ENCODE results near the gene NKX6-2.
"Not testable (repeated sequence)": the region's sequence is repeated elsewhere in the genome, so short reads cannot be mapped to it uniquely, and the experiment has no call there.

Gene NKX6-2

GRCh38 chr10:132785723-132786475 is at the start of gene NKX6-2:
TSS of gene NKX6-2 (minus strand) at chr10:132786147. CDS start at chr10:132785948, 199 bp downstream.
- DNase-seq: no peak

- DNase-seq: no peak
Observed at GRCh38 chr10:132834891-132835847, 49.2 kb upstream of the NKX6-2 start.

GRCh38 chr10:132834311-132834761 is 48.4 kb upstream of the NKX6-2 start:
- no peak for DNase-seq

GRCh38 chr10:132833421-132834111 is 47.6 kb upstream of the NKX6-2 start:
- no peak for DNase-seq

GRCh38 chr10:132832186-132832969 is 46.4 kb upstream of the NKX6-2 start:
- DNase-seq: no peak

DNA sequence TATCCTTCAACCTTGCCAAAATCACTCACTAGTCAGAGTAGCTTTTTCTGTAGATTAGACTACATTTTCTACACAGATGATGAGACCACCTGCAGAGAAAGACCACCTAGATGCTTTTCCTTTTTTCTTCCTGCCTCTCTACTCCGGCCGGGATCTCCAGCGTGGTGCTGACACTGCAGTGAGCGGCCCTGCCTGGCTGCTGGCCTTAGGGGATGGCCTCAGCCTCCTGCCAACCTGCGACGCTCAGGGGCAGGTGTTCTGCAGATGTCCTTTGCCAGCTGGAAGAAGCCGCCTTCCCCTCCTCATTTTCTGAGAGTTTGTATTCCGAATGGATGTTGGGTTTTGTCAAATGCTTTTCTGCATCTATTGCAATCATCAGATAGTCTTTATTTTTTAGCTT is 43.5 kb upstream of the NKX6-2 start:
- DNase-seq: no peak

- DNase-seq: no peak
Observed at GRCh38 chr10:132828681-132829080, 42.7 kb upstream of the NKX6-2 start.

GRCh38 chr10:132827861-132828539 is 42.1 kb upstream of the NKX6-2 start:
- no peak for DNase-seq

- no peak for DNase-seq
Observed at GRCh38 chr10:132827423-132827789, 41.5 kb upstream of the NKX6-2 start.

DNA sequence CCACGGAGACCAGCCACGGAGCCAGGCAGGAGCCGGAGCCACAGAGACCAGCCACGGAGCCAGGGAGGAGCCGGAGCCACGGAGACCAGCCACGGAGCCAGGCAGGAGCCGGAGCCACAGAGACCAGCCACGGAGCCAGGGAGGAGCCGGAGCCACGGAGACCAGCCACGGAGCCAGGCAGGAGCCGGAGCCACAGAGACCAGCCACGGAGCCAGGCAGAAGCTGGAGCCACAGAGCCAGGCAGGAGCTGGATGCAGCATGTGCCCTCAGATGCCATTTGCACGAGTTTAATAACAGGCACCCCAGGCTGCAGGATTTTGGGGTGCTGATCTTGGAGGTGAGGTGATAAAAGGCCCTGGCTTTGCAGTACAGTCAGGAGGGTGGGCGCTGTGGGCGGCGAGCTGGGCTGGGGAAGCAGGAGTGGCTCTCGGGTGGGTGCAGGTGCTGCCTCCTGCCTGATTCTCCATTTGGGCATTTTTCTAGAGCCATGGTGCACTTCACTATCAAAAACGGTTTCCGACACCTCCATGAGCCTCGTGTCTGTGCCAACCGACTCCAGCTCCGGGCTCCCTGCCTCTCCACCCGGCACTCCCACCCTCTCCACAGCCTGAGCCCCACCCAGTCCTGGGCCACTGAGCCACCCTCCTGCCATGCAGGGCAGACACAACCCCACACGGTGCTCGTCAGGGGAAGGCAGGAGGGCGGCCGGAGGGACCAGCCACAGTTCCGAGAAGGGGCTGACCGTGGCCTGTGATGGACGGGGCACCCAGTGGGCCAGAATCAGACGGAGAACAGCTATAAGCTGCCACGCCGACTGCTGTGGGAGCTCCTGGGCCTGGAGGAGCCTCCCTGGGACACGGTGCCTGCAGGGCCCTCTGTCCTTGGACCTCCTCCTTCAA is 40.8 kb upstream of the NKX6-2 start:
- DNase-seq: no peak

- DNase-seq: not testable (repeated sequence)
Observed at GRCh38 chr10:132825783-132826523, 40.0 kb upstream of the NKX6-2 start.

DNA sequence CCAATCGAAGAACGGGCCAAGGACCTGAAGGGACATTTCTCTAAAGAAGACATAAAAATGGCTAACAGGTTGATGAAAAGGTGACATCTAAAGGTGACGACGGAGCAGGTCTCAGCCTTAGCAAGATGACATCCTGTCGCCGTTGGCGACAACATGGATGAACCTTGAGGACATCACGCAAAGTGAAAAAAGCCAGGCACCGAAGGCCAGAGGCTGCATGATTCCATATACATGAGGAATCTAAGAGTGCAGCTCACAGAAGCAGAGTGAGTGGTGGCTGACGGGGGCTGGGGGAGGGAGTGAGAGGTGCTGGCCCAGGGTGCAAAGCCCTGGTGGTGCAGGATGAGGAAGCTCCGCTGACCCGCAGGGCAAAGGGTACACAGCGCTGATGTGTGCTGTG is 34.1 kb upstream of the NKX6-2 start:
- no peak for DNase-seq

GRCh38 chr10:132817701-132818211 is 31.8 kb upstream of the NKX6-2 start:
- no peak for DNase-seq

- no peak for DNase-seq
Observed at GRCh38 chr10:132816718-132817117, 30.8 kb upstream of the NKX6-2 start.

DNA sequence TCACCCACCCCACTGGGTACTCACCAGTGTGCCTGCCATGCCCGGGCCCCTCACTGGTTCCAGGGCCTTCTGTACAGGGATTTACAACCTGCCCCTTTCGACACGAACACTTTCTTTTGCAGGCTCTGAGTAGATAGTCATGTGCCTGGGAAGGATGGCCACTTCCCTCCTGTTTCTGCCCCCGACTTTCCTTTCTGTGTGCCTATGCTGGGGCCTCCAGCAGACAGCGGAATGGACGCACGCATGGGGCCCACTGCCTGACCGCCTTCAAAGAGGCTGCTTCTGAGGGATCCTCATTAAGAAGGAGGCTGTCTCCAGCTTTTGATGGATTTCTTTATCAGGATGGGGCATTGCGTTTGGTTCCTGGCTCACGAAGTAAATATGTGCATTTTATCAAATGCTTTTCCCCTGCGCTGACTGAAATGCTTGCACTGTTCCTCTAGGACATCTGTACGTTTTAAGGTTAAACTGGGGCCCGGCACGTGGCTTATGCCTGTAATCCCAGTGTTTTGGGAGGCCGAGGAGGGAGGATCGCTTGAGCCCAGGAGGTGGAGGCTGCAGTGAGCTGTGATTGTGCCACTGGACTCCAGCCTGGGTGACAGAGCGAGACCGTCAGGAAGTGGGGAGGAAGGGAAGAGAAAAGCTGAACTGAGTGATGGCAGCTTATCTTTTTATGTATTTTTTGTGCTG is 29.4 kb upstream of the NKX6-2 start:
- DNase-seq: no peak

DNA sequence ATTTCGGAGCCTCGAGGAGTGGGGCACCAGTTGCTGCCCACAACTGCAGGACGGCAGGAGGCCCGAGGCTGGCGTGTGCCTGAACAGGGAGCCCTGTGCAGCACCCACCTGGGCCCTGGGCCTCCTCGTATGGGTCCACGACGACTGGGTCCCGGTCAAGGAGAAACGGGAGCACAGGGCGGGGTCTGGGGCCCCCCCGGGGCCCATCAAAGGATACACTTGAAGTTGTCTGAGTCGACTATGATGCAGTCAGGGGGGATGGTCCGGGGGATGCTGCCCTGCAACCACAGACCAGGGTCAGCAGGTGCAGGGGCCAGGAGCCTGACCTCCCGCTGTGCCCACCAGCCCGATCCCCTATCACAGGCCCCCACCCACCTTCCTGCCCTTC is 28.5 kb upstream of the NKX6-2 start:
- DNase-seq: no peak

DNA sequence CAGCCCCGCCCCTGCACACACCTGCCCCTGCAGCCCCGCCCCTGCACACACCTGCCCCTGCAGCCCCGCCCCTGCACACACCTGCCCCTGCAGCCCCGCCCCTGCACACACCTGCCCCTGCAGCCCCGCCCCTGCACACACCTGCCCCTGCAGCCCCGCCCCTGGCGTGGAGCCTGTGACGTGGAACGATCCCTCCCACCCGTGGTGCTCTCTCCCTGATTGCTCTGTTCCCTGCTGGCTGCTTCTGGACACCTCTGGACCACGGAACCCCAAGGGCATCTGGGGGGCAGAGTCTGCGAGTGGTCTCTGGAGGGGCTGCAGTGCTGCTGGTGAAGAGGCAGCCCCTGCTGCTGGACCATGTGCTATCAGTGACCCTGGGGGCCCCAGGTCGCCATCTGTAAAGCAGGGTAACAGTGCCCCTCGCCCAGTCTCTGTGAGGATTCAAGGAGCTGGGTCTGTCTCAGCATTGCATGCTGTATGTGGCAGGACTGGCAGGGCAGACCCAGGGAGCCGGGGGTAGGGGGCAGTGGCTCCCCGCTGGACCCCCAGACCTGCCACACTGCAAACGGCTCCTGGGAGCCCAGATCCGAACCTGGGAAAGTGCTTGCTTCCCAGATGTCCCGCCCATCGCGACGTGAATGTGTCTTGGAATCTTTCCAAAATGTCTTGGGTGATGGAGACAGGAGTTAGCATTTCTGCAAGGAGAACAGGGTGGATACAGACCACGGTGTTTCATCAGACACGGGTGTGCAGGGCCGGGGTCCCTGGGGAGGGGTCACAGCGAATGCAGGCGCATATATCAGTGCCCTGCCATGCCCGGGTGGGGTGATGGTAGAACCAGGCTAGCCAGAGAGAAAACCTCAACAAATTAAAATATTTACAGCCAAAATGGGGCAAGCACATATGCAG is 27.9 kb upstream of the NKX6-2 start:
- no peak for DNase-seq

- DNase-seq: no peak
Observed at GRCh38 chr10:132813001-132813401, 27.1 kb upstream of the NKX6-2 start.
